Stimulated activated naive CD8-positive, alpha-beta T cell treated with anti-CD3 and anti-CD28 coated beads, Interleukin-15, Interleukin-2, amounts not matched to agents 100 U/mL and 50 U/mL, for 24 hours (primary cell): ENCODE data around the gene ITGB6.

Experiments
- ATAC-seq: fragments of 150-1000 bp; cut with Tn5 transposase; one replicate; pipeline ENCODE4 v1.10.0; 2021
- DNase-seq: peaks from one replicate; pipeline ENCODE4 v3.0.0; 2021

The ITGB6 gene

GRCh38 chr2:160199683-160200389 is at the start of gene ITGB6:
ITGB6 (minus strand) TSS chr2:160200272; CDS start chr2:160200063, 209 bp downstream.
- ATAC-seq: no peak
- DNase-seq: no peak

- DNase-seq (no peak), ATAC-seq (no peak)
Measured at GRCh38 chr2:160247296-160248035, 47.4 kb upstream of the ITGB6 start.

GRCh38 chr2:160246356-160246755 is 46.3 kb upstream of the ITGB6 start:
- no peak for ATAC-seq
- DNase-seq: no peak

- no peak for DNase-seq
- ATAC-seq: no peak
Measured at GRCh38 chr2:160245614-160246155, 45.6 kb upstream of the ITGB6 start.

GRCh38 chr2:160242893-160243564 is 43.0 kb upstream of the ITGB6 start:
- DNase-seq (no peak), ATAC-seq (no peak)

GRCh38 chr2:160241251-160242137 is 41.4 kb upstream of the ITGB6 start:
- ATAC-seq: no peak

GRCh38 chr2:160239436-160239835 is 39.4 kb upstream of the ITGB6 start:
- no peak for DNase-seq
- ATAC-seq: no peak

More at GRCh38 chr2:160241251-160242137, 41.4 kb upstream of the ITGB6 start:
- no peak for DNase-seq

GRCh38 chr2:160238392-160238791 is 38.3 kb upstream of the ITGB6 start:
- ATAC-seq (no peak), DNase-seq (no peak)

- no peak for ATAC-seq
- no peak for DNase-seq
Measured at GRCh38 chr2:160232905-160233475, 32.9 kb upstream of the ITGB6 start.

GRCh38 chr2:160229591-160229990 is 29.5 kb upstream of the ITGB6 start:
- DNase-seq: no peak
- ATAC-seq: no peak

GRCh38 chr2:160228141-160228917 is 28.3 kb upstream of the ITGB6 start:
- no peak for DNase-seq
- no peak for ATAC-seq

- ATAC-seq: no peak
- DNase-seq: no peak
Measured at GRCh38 chr2:160227293-160227915, 27.3 kb upstream of the ITGB6 start.

GRCh38 chr2:160226367-160226766 is 26.3 kb upstream of the ITGB6 start:
- no peak for ATAC-seq
- no peak for DNase-seq

GRCh38 chr2:160225722-160226121 is 25.6 kb upstream of the ITGB6 start:
- DNase-seq: no peak
- no peak for ATAC-seq

GRCh38 chr2:160224507-160224906 is 24.4 kb upstream of the ITGB6 start:
- ATAC-seq: no peak
- DNase-seq: no peak

GRCh38 chr2:160224060-160224459 is 24.0 kb upstream of the ITGB6 start:
- ATAC-seq: peak; percentile 81
- DNase-seq: peak; percentile 15

GRCh38 chr2:160223560-160223959 is 23.5 kb upstream of the ITGB6 start:
- ATAC-seq (no peak), DNase-seq (no peak)

- ATAC-seq (peak; percentile 20), DNase-seq (no peak)
Measured at GRCh38 chr2:160222546-160223283, 22.6 kb upstream of the ITGB6 start.
